SK-N-SH (cell line): Measurements from ENCODE around the gene TRIM5. TPM values are rescaled to one million over a fixed set of nuclear protein-coding genes. Genes with fewer than 3 reads are reported as not detected.
A peak's percentile ranks its signal among the peaks of the same experiment; 100 is the strongest.

ENCODE experiments used
- CTCF ChIA-PET: fragments of 300-600, 350-600 bp; formaldehyde crosslinking; extraction: SDS; loops from one replicate; lab custom pipeline; 2021; lab: Yijun Ruan, JAX
- POLR2A ChIA-PET: fragments of 350-600 bp; sonication (Branson Sonifier 250); formaldehyde crosslinking; extraction: SDS; loops from one replicate; lab custom pipeline; 2020; ENCODE audit warnings: antibody characterized with exemption, inconsistent platforms; lab: Yijun Ruan, JAX
- DNase-seq: peaks from one replicate; pipeline ENCODE4 v3.0.0; 2012
- H2AFZ ChIP-seq: fragments of 200-600 bp; sonication (generic); 2 replicates; pipeline ENCODE4 v1.8.1; 2016; ENCODE audit warnings: antibody characterized with exemption, mild to moderate bottlenecking, low read depth
- H3F3A ChIP-seq: fragments of 200-600 bp; sonication (generic); replicated peaks from 2 replicates; pipeline ENCODE3; 2016; ENCODE audit warnings: antibody characterized with exemption, mild to moderate bottlenecking; ENCODE audit not compliant: insufficient read depth
- H3K27ac ChIP-seq, 2 experiments: fragments of 200-500 bp in 1 of 2; fragments of 200-600 bp in 1 of 2; sonication (Bioruptor generic) in 1 of 2; sonication (generic), shearing (Covaris generic) in 1 of 2; 2 replicates each; pipeline versions ENCODE4 v1.5.1 to v1.6.1; 2014 to 2016; ENCODE audit warnings: low read depth in 2 of 2, inconsistent platforms in 1 of 2, low read length in 1 of 2, mild to moderate bottlenecking in 1 of 2, mixed read lengths in 1 of 2
- H3K27me3 ChIP-seq: fragments of 200-600 bp; sonication (generic), shearing (Covaris generic); 2 replicates; pipeline ENCODE4 v1.6.1; 2016; ENCODE audit warnings: mixed run types; ENCODE audit not compliant: insufficient read depth
- H3K36me3 ChIP-seq, 2 experiments: fragments of 200-500 bp in 1 of 2; fragments of 200-600 bp in 1 of 2; sonication (Bioruptor generic) in 1 of 2; sonication (generic) in 1 of 2; replicated peaks in 1 of 2; 2 replicates each; pipeline versions ENCODE3 to v1.5.1; 2014 to 2016; ENCODE audit warnings: low read length in 1 of 2, mild to moderate bottlenecking in 1 of 2; ENCODE audit not compliant: insufficient read depth in 2 of 2, control insufficient read depth in 1 of 2
- H3K4me1 ChIP-seq, 2 experiments: fragments of 200-500 bp in 1 of 2; fragments of 200-600 bp in 1 of 2; sonication (Bioruptor generic) in 1 of 2; sonication (generic), shearing (Covaris generic) in 1 of 2; 2 replicates each; pipeline versions ENCODE4 v1.5.1 to v1.6.1; 2014 to 2016; ENCODE audit warnings: low read depth in 1 of 2, low read length in 1 of 2, mixed run types in 1 of 2; ENCODE audit not compliant: insufficient read depth in 2 of 2, control insufficient read depth in 1 of 2
- H3K4me2 ChIP-seq: fragments of 200-600 bp; sonication (generic), shearing (Covaris generic); 2 replicates; pipeline ENCODE4 v1.6.1; 2017; ENCODE audit warnings: mixed run types
- H3K4me3 ChIP-seq, 2 experiments: fragments of 200-500 bp in 1 of 2; fragments of 200-600 bp in 1 of 2; sonication (Bioruptor generic) in 1 of 2; sonication (generic), shearing (Covaris generic) in 1 of 2; 2 replicates each; pipeline versions ENCODE4 v1.5.1 to v1.8.1; 2014 to 2016; ENCODE audit warnings: low read depth in 2 of 2, inconsistent platforms in 1 of 2, low read length in 1 of 2, mild to moderate bottlenecking in 1 of 2, mixed read lengths in 1 of 2, moderate library complexity in 1 of 2
- H3K79me2 ChIP-seq: fragments of 200-600 bp; sonication (generic); 2 replicates; pipeline ENCODE4 v1.8.1; 2017; ENCODE audit warnings: mild to moderate bottlenecking; ENCODE audit not compliant: insufficient read depth
- H3K9ac ChIP-seq: fragments of 200-600 bp; sonication (generic); 2 replicates; pipeline ENCODE4 v1.6.1; 2017; ENCODE audit warnings: mixed run types
- H3K9me2 ChIP-seq: fragments of 200-600 bp; sonication (generic); 2 replicates; pipeline ENCODE4 v1.6.1; 2017; ENCODE audit warnings: mixed run types
- H3K9me3 ChIP-seq: fragments of 200-600 bp; sonication (generic); 2 replicates; pipeline ENCODE4 v1.6.1; 2017; ENCODE audit warnings: mixed run types, mild to moderate bottlenecking, moderate library complexity
- H4K20me1 ChIP-seq: fragments of 200-600 bp; sonication (generic); 2 replicates; pipeline ENCODE4 v1.6.1; 2017; ENCODE audit warnings: mild to moderate bottlenecking, mixed run types; ENCODE audit not compliant: insufficient read depth
- CHD2 ChIP-seq: fragments of 150-350 bp; IDR thresholded peaks from 2 replicates; pipeline ENCODE4 v1.6.1; 2018; ENCODE audit warnings: low read length; ENCODE audit not compliant: partially characterized antibody
- ELF1 ChIP-seq: IDR thresholded peaks from 2 replicates; pipeline ENCODE4 v1.4.0; 2012
- EP300 ChIP-seq, 2 experiments: IDR thresholded peaks; 2 replicates each; pipeline versions ENCODE4 v1.4.0 to v1.6.1; 2012; ENCODE audit warnings: borderline replicate concordance in 1 of 2, low read depth in 1 of 2, low read length in 1 of 2
- EZH2phosphoT487 ChIP-seq: fragments of 200-600 bp; sonication (generic); IDR thresholded peaks from 2 replicates; pipeline ENCODE4 v1.6.1; 2017; ENCODE audit warnings: low read depth, mixed run types, mild to moderate bottlenecking, antibody characterized with exemption, moderate library complexity, borderline replicate concordance
- FOSL2 ChIP-seq: IDR thresholded peaks from 2 replicates; pipeline ENCODE4 v1.4.0; 2012; ENCODE audit warnings: low read depth, mild to moderate bottlenecking, moderate library complexity, borderline replicate concordance
- GABPA ChIP-seq: IDR thresholded peaks from 2 replicates; pipeline ENCODE4 v1.4.0; 2012; ENCODE audit warnings: low read depth, mild to moderate bottlenecking
- MXI1 ChIP-seq: IDR thresholded peaks from 2 replicates; pipeline ENCODE4 v1.6.1; 2012; ENCODE audit warnings: mild to moderate bottlenecking, low read depth, low read length, improper control_type of control experiment
- NRF1 ChIP-seq: IDR thresholded peaks from 2 replicates; pipeline ENCODE4 v1.6.1; 2012; ENCODE audit warnings: low read depth, mild to moderate bottlenecking, low read length
- POLR2AphosphoS5 ChIP-seq: IDR thresholded peaks from 2 replicates; pipeline ENCODE4 v1.6.1; 2012; ENCODE audit warnings: low read depth, low read length
- RAD21 ChIP-seq: IDR thresholded peaks from 2 replicates; pipeline ENCODE4 v1.6.1; 2012; ENCODE audit warnings: mild to moderate bottlenecking, low read length
- RFX5 ChIP-seq: IDR thresholded peaks from 2 replicates; pipeline ENCODE4 v1.6.1; 2012; ENCODE audit warnings: mild to moderate bottlenecking, improper control_type of control experiment, low read length
- TAF1 ChIP-seq: IDR thresholded peaks from 2 replicates; pipeline ENCODE4 v1.6.1; 2012; ENCODE audit warnings: low read depth, mild to moderate bottlenecking, low read length, moderate library complexity, borderline replicate concordance
- TCF12 ChIP-seq: IDR thresholded peaks from 2 replicates; pipeline ENCODE4 v1.4.0; 2012
- YY1 ChIP-seq: IDR thresholded peaks from 2 replicates; pipeline ENCODE4 v1.4.0; 2012; ENCODE audit warnings: low read depth, mild to moderate bottlenecking
- WGBS: methylation state at CpG from one replicate; pipeline ENCODE4 v1.1.6; 2017; ENCODE audit warnings: low lambda C conversion rate; 5-methylcytosine and 5-hydroxymethylcytosine counted together
- polyA plus RNA-seq, 3 experiments: library from polyadenylated mRNA; depleted of rRNA; stranded (reverse); fragments of >200 nt; gene quantifications; 2 replicates each; pipeline ENCODE4 v1.2.3, GENCODE V29; 2012
- TF ChIP-seq, protein P1 (sequence below): IDR thresholded peaks from 2 replicates; pipeline ENCODE4 v1.4.0; 2012; ENCODE audit warnings: low read depth, borderline replicate concordance
- TF ChIP-seq, protein P2 (sequence below): IDR thresholded peaks from 2 replicates; pipeline ENCODE4; 2012
- TF ChIP-seq, protein P3 (sequence below): fragments of 200-600 bp; sonication (generic); IDR thresholded peaks from 2 replicates; pipeline ENCODE4 v1.6.1; 2017; ENCODE audit warnings: antibody characterized with exemption, mild to moderate bottlenecking, moderate library complexity
- TF ChIP-seq, protein P4 (sequence below): IDR thresholded peaks from 2 replicates; pipeline ENCODE4 v1.6.1; 2012; ENCODE audit warnings: mild to moderate bottlenecking, low read depth, low read length, moderate library complexity
- TF ChIP-seq, protein P5 (sequence below): IDR thresholded peaks from 2 replicates; pipeline ENCODE4 v1.4.0; 2012; ENCODE audit warnings: low read depth, borderline replicate concordance
- TF ChIP-seq, protein P6 (sequence below): IDR thresholded peaks from 2 replicates; pipeline ENCODE4 v1.4.0; 2012; ENCODE audit warnings: low read depth

Gene TRIM5, protein sequence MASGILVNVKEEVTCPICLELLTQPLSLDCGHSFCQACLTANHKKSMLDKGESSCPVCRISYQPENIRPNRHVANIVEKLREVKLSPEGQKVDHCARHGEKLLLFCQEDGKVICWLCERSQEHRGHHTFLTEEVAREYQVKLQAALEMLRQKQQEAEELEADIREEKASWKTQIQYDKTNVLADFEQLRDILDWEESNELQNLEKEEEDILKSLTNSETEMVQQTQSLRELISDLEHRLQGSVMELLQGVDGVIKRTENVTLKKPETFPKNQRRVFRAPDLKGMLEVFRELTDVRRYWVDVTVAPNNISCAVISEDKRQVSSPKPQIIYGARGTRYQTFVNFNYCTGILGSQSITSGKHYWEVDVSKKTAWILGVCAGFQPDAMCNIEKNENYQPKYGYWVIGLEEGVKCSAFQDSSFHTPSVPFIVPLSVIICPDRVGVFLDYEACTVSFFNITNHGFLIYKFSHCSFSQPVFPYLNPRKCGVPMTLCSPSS
- polyA plus RNA-seq (2012; rRNA removed): 22.9 and 29.4 TPM in 2 replicates
- polyA plus RNA-seq (2012; cell fraction: cytosol; rRNA removed): 25.9 and 27.1 TPM in 2 replicates
- polyA plus RNA-seq (2012; cell fraction: nucleus; rRNA removed): 19.6 and 26.8 TPM in 2 replicates

DNA sequence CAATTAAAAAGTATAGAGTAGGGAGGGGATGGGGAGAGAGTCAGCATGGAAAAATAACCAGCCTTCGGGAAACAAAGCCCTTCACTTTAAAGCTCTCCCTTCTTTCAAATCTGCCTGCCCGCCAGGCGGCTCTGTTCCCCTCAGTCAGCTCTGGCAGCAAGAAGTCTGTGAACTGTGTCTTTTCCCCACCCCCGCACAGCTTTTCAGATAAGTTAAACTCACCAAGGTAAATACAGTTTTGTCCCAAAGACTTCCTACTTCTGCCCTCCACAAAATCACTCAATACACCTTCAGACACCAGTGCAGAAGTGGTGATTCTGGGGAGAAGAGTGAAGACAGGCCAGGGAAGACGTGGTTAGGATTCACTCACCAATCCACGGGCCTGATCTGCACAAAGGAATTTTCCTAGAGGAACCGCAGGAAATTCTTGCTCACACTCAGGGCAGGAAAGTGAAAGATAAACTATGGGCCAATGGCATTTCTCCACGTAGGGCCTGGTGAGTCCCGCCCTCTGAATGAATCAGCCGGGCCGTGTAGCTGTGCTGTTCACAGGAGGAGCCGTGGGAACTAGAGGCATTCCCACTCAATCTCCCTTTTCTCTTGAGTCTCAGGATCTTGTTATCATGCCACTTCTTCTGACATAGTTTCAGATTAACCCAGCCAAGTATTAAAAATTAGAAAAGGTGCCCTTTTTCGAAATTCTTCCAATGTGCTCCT is at the start of gene TRIM5:
Gene TRIM5 (minus strand): TSS at position 429 of the 717 bp plus-strand sequence. CDS start 4,897 bp downstream, outside the sequence.
- Histone ChIP-seq H2AFZ (peak within 1 kb of the TSS; percentile 91), H3K9ac (peak within 1 kb of the TSS; percentile 83), H3K27ac (peak within 1 kb of the TSS; percentile 78 to 100; a peak in 3 of 4 replicates), H3K4me3 (peak within 1 kb of the TSS; percentile 52 to 74), H3K9me2 (no peaks in the 10 kb centered on the region), H4K20me1 (no peaks in the 10 kb centered on the region), H3K36me3 (peaks cover 2 to 5% of the 10 kb centered on the region in 2 experiments), H3K79me2 (peaks cover 32% of the 10 kb centered on the region), H3K27me3 (no peaks in the 10 kb centered on the region), H3K4me1 (no peaks in the 10 kb centered on the region), H3K9me3 (no peaks in the 10 kb centered on the region), H3F3A (peaks cover 13% of the 10 kb centered on the region), H3K4me2 (peak within 1 kb of the TSS; percentile 96)
- ChIA-PET POLR2A (no interaction called here), CTCF (no interaction called here)
- peak; percentile 45 for DNase-seq
- under 1% methylated on average over 13 of the region's 13 CpGs for WGBS
- TF ChIP-seq, protein P1, sequence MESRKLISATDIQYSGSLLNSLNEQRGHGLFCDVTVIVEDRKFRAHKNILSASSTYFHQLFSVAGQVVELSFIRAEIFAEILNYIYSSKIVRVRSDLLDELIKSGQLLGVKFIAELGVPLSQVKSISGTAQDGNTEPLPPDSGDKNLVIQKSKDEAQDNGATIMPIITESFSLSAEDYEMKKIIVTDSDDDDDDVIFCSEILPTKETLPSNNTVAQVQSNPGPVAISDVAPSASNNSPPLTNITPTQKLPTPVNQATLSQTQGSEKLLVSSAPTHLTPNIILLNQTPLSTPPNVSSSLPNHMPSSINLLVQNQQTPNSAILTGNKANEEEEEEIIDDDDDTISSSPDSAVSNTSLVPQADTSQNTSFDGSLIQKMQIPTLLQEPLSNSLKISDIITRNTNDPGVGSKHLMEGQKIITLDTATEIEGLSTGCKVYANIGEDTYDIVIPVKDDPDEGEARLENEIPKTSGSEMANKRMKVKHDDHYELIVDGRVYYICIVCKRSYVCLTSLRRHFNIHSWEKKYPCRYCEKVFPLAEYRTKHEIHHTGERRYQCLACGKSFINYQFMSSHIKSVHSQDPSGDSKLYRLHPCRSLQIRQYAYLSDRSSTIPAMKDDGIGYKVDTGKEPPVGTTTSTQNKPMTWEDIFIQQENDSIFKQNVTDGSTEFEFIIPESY: no peak
- no peak for TF ChIP-seq NRF1
- peak; percentile 66; the same call in 1 of the 2 replicates for TF ChIP-seq POLR2AphosphoS5
- TF ChIP-seq FOSL2: peak; percentile 43; the same call in 1 of the 2 replicates
- TF ChIP-seq, protein P2, sequence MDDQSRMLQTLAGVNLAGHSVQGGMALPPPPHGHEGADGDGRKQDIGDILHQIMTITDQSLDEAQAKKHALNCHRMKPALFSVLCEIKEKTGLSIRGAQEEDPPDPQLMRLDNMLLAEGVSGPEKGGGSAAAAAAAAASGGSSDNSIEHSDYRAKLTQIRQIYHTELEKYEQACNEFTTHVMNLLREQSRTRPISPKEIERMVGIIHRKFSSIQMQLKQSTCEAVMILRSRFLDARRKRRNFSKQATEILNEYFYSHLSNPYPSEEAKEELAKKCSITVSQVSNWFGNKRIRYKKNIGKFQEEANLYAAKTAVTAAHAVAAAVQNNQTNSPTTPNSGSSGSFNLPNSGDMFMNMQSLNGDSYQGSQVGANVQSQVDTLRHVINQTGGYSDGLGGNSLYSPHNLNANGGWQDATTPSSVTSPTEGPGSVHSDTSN: peak; percentile 28; the same call in 1 of the 2 replicates
- TF ChIP-seq, protein P3, sequence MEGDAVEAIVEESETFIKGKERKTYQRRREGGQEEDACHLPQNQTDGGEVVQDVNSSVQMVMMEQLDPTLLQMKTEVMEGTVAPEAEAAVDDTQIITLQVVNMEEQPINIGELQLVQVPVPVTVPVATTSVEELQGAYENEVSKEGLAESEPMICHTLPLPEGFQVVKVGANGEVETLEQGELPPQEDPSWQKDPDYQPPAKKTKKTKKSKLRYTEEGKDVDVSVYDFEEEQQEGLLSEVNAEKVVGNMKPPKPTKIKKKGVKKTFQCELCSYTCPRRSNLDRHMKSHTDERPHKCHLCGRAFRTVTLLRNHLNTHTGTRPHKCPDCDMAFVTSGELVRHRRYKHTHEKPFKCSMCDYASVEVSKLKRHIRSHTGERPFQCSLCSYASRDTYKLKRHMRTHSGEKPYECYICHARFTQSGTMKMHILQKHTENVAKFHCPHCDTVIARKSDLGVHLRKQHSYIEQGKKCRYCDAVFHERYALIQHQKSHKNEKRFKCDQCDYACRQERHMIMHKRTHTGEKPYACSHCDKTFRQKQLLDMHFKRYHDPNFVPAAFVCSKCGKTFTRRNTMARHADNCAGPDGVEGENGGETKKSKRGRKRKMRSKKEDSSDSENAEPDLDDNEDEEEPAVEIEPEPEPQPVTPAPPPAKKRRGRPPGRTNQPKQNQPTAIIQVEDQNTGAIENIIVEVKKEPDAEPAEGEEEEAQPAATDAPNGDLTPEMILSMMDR: peak; percentile 70
- TF ChIP-seq RAD21: no peak
- TF ChIP-seq RFX5: peak; percentile 57; the same call in 1 of the 2 replicates
- no peak for TF ChIP-seq YY1
- TF ChIP-seq ELF1: 0 out of 2 replicates have a peak, but pooled peaks have one; percentile 30
- TF ChIP-seq CHD2: no peak
- TF ChIP-seq, protein P4, sequence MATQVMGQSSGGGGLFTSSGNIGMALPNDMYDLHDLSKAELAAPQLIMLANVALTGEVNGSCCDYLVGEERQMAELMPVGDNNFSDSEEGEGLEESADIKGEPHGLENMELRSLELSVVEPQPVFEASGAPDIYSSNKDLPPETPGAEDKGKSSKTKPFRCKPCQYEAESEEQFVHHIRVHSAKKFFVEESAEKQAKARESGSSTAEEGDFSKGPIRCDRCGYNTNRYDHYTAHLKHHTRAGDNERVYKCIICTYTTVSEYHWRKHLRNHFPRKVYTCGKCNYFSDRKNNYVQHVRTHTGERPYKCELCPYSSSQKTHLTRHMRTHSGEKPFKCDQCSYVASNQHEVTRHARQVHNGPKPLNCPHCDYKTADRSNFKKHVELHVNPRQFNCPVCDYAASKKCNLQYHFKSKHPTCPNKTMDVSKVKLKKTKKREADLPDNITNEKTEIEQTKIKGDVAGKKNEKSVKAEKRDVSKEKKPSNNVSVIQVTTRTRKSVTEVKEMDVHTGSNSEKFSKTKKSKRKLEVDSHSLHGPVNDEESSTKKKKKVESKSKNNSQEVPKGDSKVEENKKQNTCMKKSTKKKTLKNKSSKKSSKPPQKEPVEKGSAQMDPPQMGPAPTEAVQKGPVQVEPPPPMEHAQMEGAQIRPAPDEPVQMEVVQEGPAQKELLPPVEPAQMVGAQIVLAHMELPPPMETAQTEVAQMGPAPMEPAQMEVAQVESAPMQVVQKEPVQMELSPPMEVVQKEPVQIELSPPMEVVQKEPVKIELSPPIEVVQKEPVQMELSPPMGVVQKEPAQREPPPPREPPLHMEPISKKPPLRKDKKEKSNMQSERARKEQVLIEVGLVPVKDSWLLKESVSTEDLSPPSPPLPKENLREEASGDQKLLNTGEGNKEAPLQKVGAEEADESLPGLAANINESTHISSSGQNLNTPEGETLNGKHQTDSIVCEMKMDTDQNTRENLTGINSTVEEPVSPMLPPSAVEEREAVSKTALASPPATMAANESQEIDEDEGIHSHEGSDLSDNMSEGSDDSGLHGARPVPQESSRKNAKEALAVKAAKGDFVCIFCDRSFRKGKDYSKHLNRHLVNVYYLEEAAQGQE: no peak
- no peak for TF ChIP-seq EP300 (IDR thresholded peaks at IDR 0.05; ENCODE audit: borderline replicate concordance in 1 of 2, low read depth in 1 of 2, low read length in 1 of 2)
- TF ChIP-seq TAF1: peak; percentile 50; the same call in 1 of the 2 replicates
- TF ChIP-seq, protein P5, sequence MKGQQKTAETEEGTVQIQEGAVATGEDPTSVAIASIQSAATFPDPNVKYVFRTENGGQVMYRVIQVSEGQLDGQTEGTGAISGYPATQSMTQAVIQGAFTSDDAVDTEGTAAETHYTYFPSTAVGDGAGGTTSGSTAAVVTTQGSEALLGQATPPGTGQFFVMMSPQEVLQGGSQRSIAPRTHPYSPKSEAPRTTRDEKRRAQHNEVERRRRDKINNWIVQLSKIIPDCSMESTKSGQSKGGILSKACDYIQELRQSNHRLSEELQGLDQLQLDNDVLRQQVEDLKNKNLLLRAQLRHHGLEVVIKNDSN: no peak
- peak; percentile 26; the same call in 1 of the 2 replicates for TF ChIP-seq GABPA
- TF ChIP-seq EZH2phosphoT487: no peak
- no peak for TF ChIP-seq MXI1
- TF ChIP-seq, protein P6, sequence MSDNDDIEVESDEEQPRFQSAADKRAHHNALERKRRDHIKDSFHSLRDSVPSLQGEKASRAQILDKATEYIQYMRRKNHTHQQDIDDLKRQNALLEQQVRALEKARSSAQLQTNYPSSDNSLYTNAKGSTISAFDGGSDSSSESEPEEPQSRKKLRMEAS: 0 out of 2 replicates have a peak, but pooled peaks have one; percentile 12
- peak; percentile 16; the same call in 1 of the 2 replicates for TF ChIP-seq TCF12
